Astrocyte (in vitro differentiated cells and primary cell): ENCODE results near the gene PET100. TPM values are rescaled to one million over a fixed set of nuclear protein-coding genes. Genes with fewer than 3 reads are reported as not detected.

Experiments
- DNase-seq: peaks from one replicate; pipeline ENCODE4 v3.0.0-alpha.2; 2010; ENCODE audit warnings: low read depth
- FAIRE-seq: peaks from 2 replicates; lab custom pipeline; 2011; peaks lifted over from hg19 to GRCh38; lab: Jason Lieb, UNC
- H2AFZ ChIP-seq: 2 replicates; pipeline ENCODE4 v1.6.0; 2012; ENCODE audit warnings: low read depth, low read length, inconsistent platforms
- H3K27ac ChIP-seq: 2 replicates; pipeline ENCODE4 v1.5.1; 2011; ENCODE audit warnings: low read depth, low read length, inconsistent platforms
- H3K27me3 ChIP-seq: 2 replicates; pipeline ENCODE4 v1.6.0; 2011; ENCODE audit warnings: low read length, inconsistent platforms; ENCODE audit not compliant: insufficient read depth
- H3K36me3 ChIP-seq: 2 replicates; pipeline ENCODE4 v1.5.1; 2011; ENCODE audit warnings: low read length, inconsistent platforms; ENCODE audit not compliant: insufficient read depth
- H3K4me1 ChIP-seq: 2 replicates; pipeline ENCODE4 v1.5.1; 2011; ENCODE audit warnings: low read length, inconsistent platforms; ENCODE audit not compliant: insufficient read depth
- H3K4me2 ChIP-seq: 2 replicates; pipeline ENCODE4 v1.6.0; 2012; ENCODE audit warnings: low read length, inconsistent platforms
- H3K4me3 ChIP-seq: 2 replicates; pipeline ENCODE4 v1.5.1; 2011; ENCODE audit warnings: low read depth, mild to moderate bottlenecking, low read length, inconsistent platforms; ENCODE audit not compliant: insufficient read depth
- H3K79me2 ChIP-seq: 2 replicates; pipeline ENCODE4 v1.6.0; 2012; ENCODE audit warnings: mild to moderate bottlenecking, low read length, inconsistent platforms; ENCODE audit not compliant: insufficient read depth
- H3K9ac ChIP-seq: 2 replicates; pipeline ENCODE4 v1.6.0; 2012; ENCODE audit warnings: mild to moderate bottlenecking, low read length, inconsistent platforms
- H3K9me3 ChIP-seq: 2 replicates; pipeline ENCODE4 v1.5.1; 2012; ENCODE audit warnings: low read depth, mild to moderate bottlenecking, low read length, inconsistent platforms; ENCODE audit not compliant: insufficient read depth
- H4K20me1 ChIP-seq: 2 replicates; pipeline ENCODE4 v1.6.0; 2012; ENCODE audit warnings: low read length, inconsistent platforms; ENCODE audit not compliant: insufficient read depth
- H3K27ac Mint-ChIP-seq: one replicate; pipeline ENCODE4 v1.8.0; 2021; ENCODE audit warnings: mild to moderate bottlenecking, mixed read lengths; ENCODE audit not compliant: unreplicated experiment
- H3K27me3 Mint-ChIP-seq: one replicate; pipeline ENCODE4 v1.8.0; 2021; ENCODE audit warnings: low read depth, mixed read lengths; ENCODE audit not compliant: unreplicated experiment
- H3K36me3 Mint-ChIP-seq: one replicate; pipeline ENCODE4 v1.8.0; 2021; ENCODE audit warnings: low read depth, mixed read lengths; ENCODE audit not compliant: unreplicated experiment
- H3K4me1 Mint-ChIP-seq: one replicate; pipeline ENCODE4 v1.8.0; 2021; ENCODE audit warnings: low read depth, mixed read lengths; ENCODE audit not compliant: unreplicated experiment
- H3K4me3 Mint-ChIP-seq: one replicate; pipeline ENCODE4 v1.8.0; 2021; ENCODE audit warnings: mild to moderate bottlenecking, moderate library complexity, mixed read lengths; ENCODE audit not compliant: unreplicated experiment
- H3K9me3 Mint-ChIP-seq: one replicate; pipeline ENCODE4 v1.8.0; 2021; ENCODE audit warnings: mild to moderate bottlenecking, mixed read lengths; ENCODE audit not compliant: unreplicated experiment
- EZH2 ChIP-seq: IDR thresholded peaks from 2 replicates; pipeline ENCODE4 v1.6.1; 2012; ENCODE audit warnings: mild to moderate bottlenecking, low read length, inconsistent platforms; ENCODE audit not compliant: insufficient read depth
- total RNA-seq: library from RNA; stranded (reverse); gene quantifications from 2 replicates; pipeline ENCODE4 v1.2.1, GENCODE V29; 2021
- TF ChIP-seq, protein P1 (sequence below): IDR thresholded peaks from 2 replicates; pipeline ENCODE4 v1.5.1; 2011; ENCODE audit warnings: low read depth, mild to moderate bottlenecking, inconsistent platforms, low read length, moderate library complexity; ENCODE audit not compliant: insufficient read depth

Gene PET100
- total RNA-seq, 1 donor from 2014 or later = 95.8 TPM

DNA sequence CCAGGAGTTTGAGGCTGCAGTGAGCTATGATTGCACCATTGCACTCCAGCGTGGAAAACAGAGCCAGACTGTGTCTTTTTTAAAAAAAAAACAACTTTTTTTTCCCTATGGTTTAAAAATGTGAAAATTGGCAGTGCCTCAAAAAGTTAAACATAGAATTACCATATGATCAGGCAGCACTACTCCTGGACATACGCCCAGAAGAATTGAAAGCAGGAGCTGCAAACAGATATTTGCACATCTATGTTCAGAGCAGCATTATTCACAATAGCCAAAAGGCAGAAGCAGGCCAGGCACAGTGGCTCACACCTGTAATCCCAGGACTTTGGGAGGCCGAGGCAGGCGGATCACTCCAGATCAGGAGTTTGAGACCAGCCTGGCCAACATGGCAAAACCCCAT, 35.5 kb downstream of the PET100 start:
- H3K4me1 ChIP-seq = no peaks in the 10 kb centered on the region
- no peak overlapping the region for H2AFZ ChIP-seq
- H3K27ac ChIP-seq = no peak overlapping the region
- Mint-ChIP-seq H3K27ac (no peak overlapping the region), H3K9me3 (peaks cover 5% of the 10 kb centered on the region), H3K4me1 (no peaks in the 10 kb centered on the region), H3K36me3 (no peaks in the 10 kb centered on the region), H3K27me3 (peaks cover 52% of the 10 kb centered on the region), H3K4me3 (no peak overlapping the region)
- H3K4me2 ChIP-seq = no peak overlapping the region
- DNase-seq (no peak), FAIRE-seq (no peak)
- H3K4me3 ChIP-seq = no peak overlapping the region
- no peaks in the 10 kb centered on the region for H3K79me2 ChIP-seq
- H3K9ac ChIP-seq = no peak overlapping the region
- H4K20me1 ChIP-seq = no peaks in the 10 kb centered on the region
- no peaks in the 10 kb centered on the region for H3K9me3 ChIP-seq
- H3K27me3 ChIP-seq = peaks cover 4% of the 10 kb centered on the region
- no peaks in the 10 kb centered on the region for H3K36me3 ChIP-seq
- TF ChIP-seq, protein P1, sequence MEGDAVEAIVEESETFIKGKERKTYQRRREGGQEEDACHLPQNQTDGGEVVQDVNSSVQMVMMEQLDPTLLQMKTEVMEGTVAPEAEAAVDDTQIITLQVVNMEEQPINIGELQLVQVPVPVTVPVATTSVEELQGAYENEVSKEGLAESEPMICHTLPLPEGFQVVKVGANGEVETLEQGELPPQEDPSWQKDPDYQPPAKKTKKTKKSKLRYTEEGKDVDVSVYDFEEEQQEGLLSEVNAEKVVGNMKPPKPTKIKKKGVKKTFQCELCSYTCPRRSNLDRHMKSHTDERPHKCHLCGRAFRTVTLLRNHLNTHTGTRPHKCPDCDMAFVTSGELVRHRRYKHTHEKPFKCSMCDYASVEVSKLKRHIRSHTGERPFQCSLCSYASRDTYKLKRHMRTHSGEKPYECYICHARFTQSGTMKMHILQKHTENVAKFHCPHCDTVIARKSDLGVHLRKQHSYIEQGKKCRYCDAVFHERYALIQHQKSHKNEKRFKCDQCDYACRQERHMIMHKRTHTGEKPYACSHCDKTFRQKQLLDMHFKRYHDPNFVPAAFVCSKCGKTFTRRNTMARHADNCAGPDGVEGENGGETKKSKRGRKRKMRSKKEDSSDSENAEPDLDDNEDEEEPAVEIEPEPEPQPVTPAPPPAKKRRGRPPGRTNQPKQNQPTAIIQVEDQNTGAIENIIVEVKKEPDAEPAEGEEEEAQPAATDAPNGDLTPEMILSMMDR = no peak

DNA sequence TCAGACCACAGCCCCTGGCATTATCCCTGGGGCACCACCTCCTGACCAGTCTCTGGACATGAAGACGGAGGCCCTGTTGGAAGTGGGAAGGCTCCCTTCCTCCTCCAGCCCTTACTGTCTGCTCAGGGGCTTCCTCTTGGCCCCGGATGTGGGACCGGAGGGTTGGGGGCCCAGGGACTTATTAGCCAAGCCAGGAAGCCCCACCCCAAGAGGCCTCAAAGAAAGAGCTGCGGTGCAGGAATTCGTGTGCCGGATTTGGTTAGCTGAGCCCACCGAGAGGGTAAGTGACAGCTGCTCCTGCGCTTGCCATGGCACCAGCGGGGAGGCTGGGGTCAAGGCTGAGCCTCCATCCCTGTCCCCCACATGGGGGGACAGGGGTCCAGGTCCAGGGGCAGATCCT, 39.2 kb downstream of the PET100 start, which contains the start of gene RETN:
TSS of gene RETN (plus strand) at position 208 of the 400 bp plus-strand sequence. CDS start 278 bp downstream, outside the sequence.
- no peaks in the 10 kb centered on the region for H3K4me1 Mint-ChIP-seq
- Histone ChIP-seq H3K4me1 (no peaks in the 10 kb centered on the region), H3K79me2 (no peaks in the 10 kb centered on the region), H3K36me3 (no peaks in the 10 kb centered on the region), H3K9me3 (no peaks in the 10 kb centered on the region), H2AFZ (no peak within 1 kb of the TSS), H3K4me2 (no peak within 1 kb of the TSS), H3K4me3 (no peak within 1 kb of the TSS), H3K27me3 (peaks cover 4% of the 10 kb centered on the region), H4K20me1 (no peaks in the 10 kb centered on the region), H3K9ac (no peak within 1 kb of the TSS), H3K27ac (no peak within 1 kb of the TSS)
- peaks cover 67% of the 10 kb centered on the region for H3K27me3 Mint-ChIP-seq
- DNase-seq (no peak), FAIRE-seq (no peak)
- no peak within 1 kb of the TSS for H3K27ac Mint-ChIP-seq
- H3K36me3 Mint-ChIP-seq = peaks cover 2% of the 10 kb centered on the region
- peaks cover 13% of the 10 kb centered on the region for H3K9me3 Mint-ChIP-seq
- H3K4me3 Mint-ChIP-seq = no peak within 1 kb of the TSS
- TF ChIP-seq, protein P1 = no peak
- no peak for TF ChIP-seq EZH2

DNA sequence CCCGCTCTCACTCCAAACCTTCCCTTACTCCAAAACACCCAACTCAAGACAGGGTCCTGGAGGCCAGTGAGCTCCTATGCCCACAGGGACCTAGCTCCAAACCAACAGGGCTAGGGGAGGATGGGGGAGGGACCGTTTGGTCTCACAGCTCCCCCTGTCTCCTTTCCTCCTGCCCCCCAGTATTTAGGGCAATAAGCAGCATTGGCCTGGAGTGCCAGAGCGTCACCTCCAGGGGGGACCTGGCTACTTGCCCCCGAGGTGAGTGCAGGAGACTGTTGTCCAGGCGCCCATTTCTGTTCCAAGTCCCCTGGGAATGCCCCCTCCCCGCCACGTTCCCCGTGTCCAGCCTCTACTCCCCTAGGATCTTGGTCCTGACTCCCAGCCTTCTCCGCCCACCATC, 40.0 kb downstream of the PET100 start:
- Histone ChIP-seq H3K36me3 (no peaks in the 10 kb centered on the region), H3K4me1 (no peaks in the 10 kb centered on the region), H3K9ac (no peak overlapping the region), H3K79me2 (no peaks in the 10 kb centered on the region), H3K27me3 (peaks cover 4% of the 10 kb centered on the region), H3K4me3 (no peak overlapping the region), H2AFZ (no peak overlapping the region), H3K4me2 (no peak overlapping the region), H3K9me3 (no peaks in the 10 kb centered on the region), H3K27ac (no peak overlapping the region), H4K20me1 (no peaks in the 10 kb centered on the region)
- peaks cover 69% of the 10 kb centered on the region for H3K27me3 Mint-ChIP-seq
- H3K36me3 Mint-ChIP-seq = peaks cover 2% of the 10 kb centered on the region
- TF ChIP-seq, protein P1 = no peak
- TF ChIP-seq EZH2 = no peak
- no peaks in the 10 kb centered on the region for H3K4me1 Mint-ChIP-seq
- no peak for FAIRE-seq
- no peak overlapping the region for H3K27ac Mint-ChIP-seq
- H3K9me3 Mint-ChIP-seq = peaks cover 16% of the 10 kb centered on the region
- H3K4me3 Mint-ChIP-seq = no peak overlapping the region
- DNase-seq = no peak
